ENCODE results near the gene PPFIA4.

GRCh38 chr1:203000217-203000944, 25.9 kb upstream of the PPFIA4 start:
- no peak for TF ChIP-seq RAD21 (IDR thresholded peaks at IDR 0.05; ENCODE audit: low read depth)
- TF ChIP-seq JUND (IDR thresholded peaks at IDR 0.05), result no peak
- TF ChIP-seq CTCF (IDR thresholded peaks at IDR 0.05 in 2 of 3, conservative IDR thresholded peaks at IDR 0.05 in 1 of 3; ENCODE audit: borderline replicate concordance in 1 of 3, insufficient read depth in 1 of 3, low read depth in 2 of 3, low read length in 2 of 3), result no peak
- TF ChIP-seq EZH2phosphoT487 (IDR thresholded peaks at IDR 0.05; ENCODE audit: borderline replicate concordance), result no peak
- TF ChIP-seq REST (IDR thresholded peaks at IDR 0.05; ENCODE audit: low read depth), result no peak
- no peak for TF ChIP-seq ZBTB33 (IDR thresholded peaks at IDR 0.05; ENCODE audit: extremely low read depth, insufficient replicate concordance, low read length)
- TF ChIP-seq TCF7L2 (IDR thresholded peaks at IDR 0.05; ENCODE audit: borderline replicate concordance, extremely low read depth, insufficient read depth, insufficient read length), result no peak
- no peak for TF ChIP-seq ZFX (IDR thresholded peaks at IDR 0.05)
- TF ChIP-seq POLR2AphosphoS5 (IDR thresholded peaks at IDR 0.05; ENCODE audit: low read depth, low read length), result no peak
- no peak for TF ChIP-seq ZNF274 (IDR thresholded peaks at IDR 0.05; ENCODE audit: low read depth, low read length)
- no peak for TF ChIP-seq POLR2A (IDR thresholded peaks at IDR 0.05; ENCODE audit: borderline replicate concordance, extremely low read depth, insufficient read depth, insufficient read length)
- TF ChIP-seq EGR1 (IDR thresholded peaks at IDR 0.05; ENCODE audit: low read depth), result no peak
- TF ChIP-seq ATF3 (IDR thresholded peaks at IDR 0.05), result no peak

All from HCT116 (cell line).